OCI-LY1 (cell line): ENCODE data around the gene EXOC6B.

Experiments used
- H2AFZ ChIP-seq: fragments of 200-600 bp; sonication (generic), shearing (Covaris generic); 2 replicates; pipeline ENCODE4 v1.6.0; 2014; ENCODE audit warnings: antibody characterized with exemption, mild to moderate bottlenecking, low read length
- H3F3A ChIP-seq: fragments of 200-600 bp; sonication (generic), shearing (Covaris generic); 2 replicates; pipeline ENCODE4 v1.6.0; 2014; ENCODE audit warnings: mild to moderate bottlenecking, antibody characterized with exemption, low read length, moderate library complexity; ENCODE audit not compliant: insufficient read depth
- H3K27ac ChIP-seq: fragments of 200-600 bp; sonication (generic); 2 replicates; pipeline ENCODE4 v1.5.1; 2014; ENCODE audit warnings: low read length, mixed run types, mild to moderate bottlenecking, low read depth; ENCODE audit not compliant: poor library complexity, severe bottlenecking
- H3K27me3 ChIP-seq: fragments of 200-600 bp; sonication (generic); 2 replicates; pipeline ENCODE4 v1.6.0; 2014; ENCODE audit warnings: antibody characterized with exemption, mild to moderate bottlenecking, low read length, moderate library complexity; ENCODE audit not compliant: insufficient read depth
- H3K36me3 ChIP-seq: fragments of 200-600 bp; sonication (generic); 2 replicates; pipeline ENCODE4 v1.6.1; 2014; ENCODE audit warnings: mild to moderate bottlenecking, antibody characterized with exemption, low read length, moderate library complexity, mixed read lengths; ENCODE audit not compliant: insufficient read depth
- H3K4me1 ChIP-seq: fragments of 200-600 bp; sonication (generic); 2 replicates; pipeline ENCODE4 v1.5.1; 2014; ENCODE audit warnings: mild to moderate bottlenecking, low read length, moderate library complexity; ENCODE audit not compliant: insufficient read depth, severe bottlenecking
- H3K4me2 ChIP-seq: fragments of 200-600 bp; sonication (generic), shearing (Covaris generic); 2 replicates; pipeline ENCODE4 v1.6.1; 2014; ENCODE audit warnings: low read length
- H3K4me3 ChIP-seq: fragments of 200-600 bp; sonication (generic); 2 replicates; pipeline ENCODE4 v1.5.1; 2014; ENCODE audit warnings: low read length, low read depth, mild to moderate bottlenecking, mixed read lengths; ENCODE audit not compliant: poor library complexity, severe bottlenecking
- H3K79me2 ChIP-seq: fragments of 200-600 bp; shearing (Covaris generic); 2 replicates; pipeline ENCODE4 v1.6.1; 2016; ENCODE audit warnings: mixed run types, low read length, mixed read lengths; ENCODE audit not compliant: insufficient read depth
- H3K9ac ChIP-seq: fragments of 200-600 bp; sonication (generic), shearing (Covaris generic); 2 replicates; pipeline ENCODE4 v1.6.1; 2014; ENCODE audit warnings: mild to moderate bottlenecking, low read length, mixed read lengths
- H3K9me2 ChIP-seq: fragments of 200-600 bp; sonication (generic), shearing (Covaris generic); 2 replicates; pipeline ENCODE4 v1.6.1; 2014; ENCODE audit warnings: low read depth, mild to moderate bottlenecking, low read length, mixed read lengths
- H3K9me3 ChIP-seq: fragments of 200-600 bp; shearing (Covaris generic); 2 replicates; pipeline ENCODE4 v1.6.1; 2014; ENCODE audit warnings: low read length, mixed read lengths
- H4K20me1 ChIP-seq: fragments of 200-600 bp; sonication (generic), shearing (Covaris generic); 2 replicates; pipeline ENCODE4 v1.6.0; 2016; ENCODE audit warnings: mild to moderate bottlenecking, low read length; ENCODE audit not compliant: insufficient read depth
- EZH2 ChIP-seq: fragments of 200-600 bp; sonication (generic), shearing (Covaris generic); IDR thresholded peaks from 2 replicates; pipeline ENCODE4 v1.8.0; 2017; ENCODE audit warnings: borderline replicate concordance, mixed run types, mild to moderate bottlenecking, antibody characterized with exemption, low read length, moderate library complexity, mixed read lengths
- TF ChIP-seq, protein P1 (sequence below): fragments of 200-600 bp; sonication (generic), shearing (Covaris generic); IDR thresholded peaks from 2 replicates; pipeline ENCODE4 v1.5.1; 2017; ENCODE audit warnings: mild to moderate bottlenecking, antibody characterized with exemption, low read length, moderate library complexity, mixed read lengths

EXOC6B gene

DNA sequence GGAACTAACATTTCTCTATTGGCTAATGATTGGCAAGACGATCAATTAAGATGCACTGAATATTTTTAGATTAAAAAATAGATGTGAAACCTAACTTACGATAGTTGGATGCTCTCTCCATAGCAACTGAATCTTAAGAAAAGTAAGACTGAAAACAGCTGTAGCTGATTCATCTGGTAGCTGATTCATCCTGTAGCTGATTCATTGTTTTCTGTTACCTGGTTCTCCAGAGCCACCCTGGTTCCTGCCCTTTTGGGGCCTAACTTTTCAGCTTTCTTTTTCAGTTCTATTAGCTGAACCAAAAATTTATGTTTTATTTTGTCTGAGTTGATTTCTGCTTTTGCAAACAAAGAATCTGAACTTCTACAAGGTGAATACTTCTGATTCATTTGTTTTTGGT, 38.7 kb upstream of the EXOC6B start:
- Histone ChIP-seq H3K27me3 (no peaks in the 10 kb centered on the region), H3K4me2 (no peak overlapping the region), H3K9me3 (no peaks in the 10 kb centered on the region), H3K27ac (no peak overlapping the region), H3K9ac (no peak overlapping the region), H3K9me2 (no peaks in the 10 kb centered on the region), H3K4me1 (no peaks in the 10 kb centered on the region), H4K20me1 (no peaks in the 10 kb centered on the region), H2AFZ (no peak overlapping the region), H3K4me3 (no peak overlapping the region), H3F3A (no peaks in the 10 kb centered on the region), H3K36me3 (no peaks in the 10 kb centered on the region), H3K79me2 (no peaks in the 10 kb centered on the region)
- TF ChIP-seq, protein P1, sequence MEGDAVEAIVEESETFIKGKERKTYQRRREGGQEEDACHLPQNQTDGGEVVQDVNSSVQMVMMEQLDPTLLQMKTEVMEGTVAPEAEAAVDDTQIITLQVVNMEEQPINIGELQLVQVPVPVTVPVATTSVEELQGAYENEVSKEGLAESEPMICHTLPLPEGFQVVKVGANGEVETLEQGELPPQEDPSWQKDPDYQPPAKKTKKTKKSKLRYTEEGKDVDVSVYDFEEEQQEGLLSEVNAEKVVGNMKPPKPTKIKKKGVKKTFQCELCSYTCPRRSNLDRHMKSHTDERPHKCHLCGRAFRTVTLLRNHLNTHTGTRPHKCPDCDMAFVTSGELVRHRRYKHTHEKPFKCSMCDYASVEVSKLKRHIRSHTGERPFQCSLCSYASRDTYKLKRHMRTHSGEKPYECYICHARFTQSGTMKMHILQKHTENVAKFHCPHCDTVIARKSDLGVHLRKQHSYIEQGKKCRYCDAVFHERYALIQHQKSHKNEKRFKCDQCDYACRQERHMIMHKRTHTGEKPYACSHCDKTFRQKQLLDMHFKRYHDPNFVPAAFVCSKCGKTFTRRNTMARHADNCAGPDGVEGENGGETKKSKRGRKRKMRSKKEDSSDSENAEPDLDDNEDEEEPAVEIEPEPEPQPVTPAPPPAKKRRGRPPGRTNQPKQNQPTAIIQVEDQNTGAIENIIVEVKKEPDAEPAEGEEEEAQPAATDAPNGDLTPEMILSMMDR, result no peak

DNA sequence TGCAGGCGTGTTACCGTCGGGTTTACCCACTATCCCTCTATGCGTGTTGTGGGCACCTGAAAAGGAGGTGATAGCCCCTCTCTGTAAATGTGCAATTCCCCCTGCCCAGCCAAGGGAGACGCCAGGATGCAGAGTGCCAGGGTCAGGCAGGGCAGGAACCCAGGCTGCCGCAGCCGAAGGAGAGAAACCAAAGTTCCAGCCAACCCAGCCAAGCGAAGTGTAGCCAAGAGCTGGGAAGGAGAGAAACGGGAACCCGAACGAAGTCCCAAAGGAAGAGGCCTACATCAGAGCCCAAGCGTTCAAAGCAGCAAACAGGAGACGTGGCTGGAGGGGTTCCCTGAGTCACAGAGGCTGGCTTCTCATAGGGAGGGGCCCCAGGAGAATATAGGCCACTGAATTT, 37.2 kb upstream of the EXOC6B start:
- H2AFZ ChIP-seq, result no peak overlapping the region
- H3K36me3 ChIP-seq, result no peaks in the 10 kb centered on the region
- H3K4me3 ChIP-seq, result no peak overlapping the region
- H3K27me3 ChIP-seq, result no peaks in the 10 kb centered on the region
- H4K20me1 ChIP-seq, result no peaks in the 10 kb centered on the region
- no peak overlapping the region for H3K4me2 ChIP-seq
- no peaks in the 10 kb centered on the region for H3K9me3 ChIP-seq
- no peak overlapping the region for H3K27ac ChIP-seq
- H3K9ac ChIP-seq, result no peak overlapping the region
- H3K9me2 ChIP-seq, result no peaks in the 10 kb centered on the region
- H3K79me2 ChIP-seq, result no peaks in the 10 kb centered on the region
- TF ChIP-seq EZH2, result no peak
- TF ChIP-seq, protein P1, result no peak
- H3K4me1 ChIP-seq, result no peaks in the 10 kb centered on the region
- H3F3A ChIP-seq, result no peaks in the 10 kb centered on the region

DNA sequence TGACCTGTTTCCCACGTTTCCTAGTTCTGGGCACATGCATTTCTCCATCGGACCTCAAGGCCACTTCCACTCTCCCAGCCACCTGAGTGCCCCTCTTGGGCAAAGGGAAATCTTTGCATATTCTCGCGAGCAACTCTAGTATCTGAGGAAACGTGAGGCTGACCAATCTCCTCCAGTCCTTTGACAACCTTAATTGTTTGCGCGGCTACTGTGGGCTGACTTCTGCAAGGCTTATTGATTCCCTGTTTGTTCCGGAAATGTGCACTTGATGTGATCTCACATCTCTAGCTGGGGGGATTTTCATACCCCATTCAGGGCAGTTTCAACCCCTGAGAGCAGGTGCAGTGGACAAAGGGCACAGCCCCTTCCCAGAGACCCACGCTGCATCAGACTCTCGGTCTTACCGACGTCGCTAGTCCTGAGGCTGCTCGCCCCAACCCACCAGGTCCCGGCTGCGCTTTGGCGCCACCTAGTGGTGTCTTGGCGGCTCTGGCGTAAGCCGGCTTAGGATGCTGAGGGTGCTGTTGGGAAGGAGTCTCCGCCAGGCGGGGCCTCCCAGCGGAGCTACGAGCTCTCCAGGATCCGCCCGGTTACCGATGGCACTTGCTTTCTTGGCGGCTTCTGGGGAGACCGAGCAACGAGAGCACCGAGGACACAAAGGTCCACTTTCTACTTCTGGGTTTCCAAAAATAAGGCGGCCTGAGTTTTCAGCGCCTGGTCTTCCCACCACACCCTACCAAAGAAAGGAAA, 36.6 kb upstream of the EXOC6B start:
- Histone ChIP-seq H2AFZ (no peak overlapping the region), H3K79me2 (no peaks in the 10 kb centered on the region), H3K9ac (no peak overlapping the region), H3K4me3 (no peak overlapping the region), H3K9me3 (no peaks in the 10 kb centered on the region), H3K9me2 (no peaks in the 10 kb centered on the region), H3K4me2 (no peak overlapping the region), H4K20me1 (no peaks in the 10 kb centered on the region), H3K4me1 (no peaks in the 10 kb centered on the region), H3F3A (no peaks in the 10 kb centered on the region), H3K36me3 (no peaks in the 10 kb centered on the region), H3K27me3 (no peaks in the 10 kb centered on the region), H3K27ac (no peak overlapping the region)
- TF ChIP-seq EZH2, result no peak
- TF ChIP-seq, protein P1, result peak; percentile 86
